Tracheal epithelial cell (primary cell): ENCODE data around the gene ELMO3. TPM values are rescaled to one million over a fixed set of nuclear protein-coding genes. Genes with fewer than 3 reads are reported as not detected.

Source experiments
- total RNA-seq: library from RNA; depleted of rRNA; stranded (reverse); fragments of >200 nt; gene quantifications from 2 replicates; pipeline ENCODE4 v1.2.1, GENCODE V29; 2014

Gene ELMO3
- total RNA-seq, result 43.7 and 49.2 TPM in 2 replicates

GRCh38 chr16:67199011-67199807, at the start of gene ELMO3:
Gene ELMO3 (plus strand): TSS chr16:67199131. CDS start chr16:67199327, 196 bp downstream.

GRCh38 chr16:67150833-67151396, 48.0 kb upstream of the ELMO3 start, which contains the start of gene B3GNT9:
Gene B3GNT9 (minus strand): TSS chr16:67150998. CDS start chr16:67150485, 513 bp downstream.

GRCh38 chr16:67164599-67165061, 34.3 kb upstream of the ELMO3 start, which contains the start of gene HSF4:
Gene HSF4 (plus strand): TSS chr16:67164745. CDS start chr16:67164812, 67 bp downstream.

GRCh38 chr16:67170168-67170948, 28.6 kb upstream of the ELMO3 start, which contains the start of gene NOL3:
Gene NOL3 (plus strand): TSS chr16:67170538.

GRCh38 chr16:67183627-67184452, 15.1 kb upstream of the ELMO3 start, which contains the start of gene MATCAP1:
Gene MATCAP1 (minus strand): TSS chr16:67183963. CDS start chr16:67180610, 3,353 bp downstream.

GRCh38 chr16:67190041-67190440, 8.9 kb upstream of the ELMO3 start, which contains the start of gene EXOC3L1:
Gene EXOC3L1 (minus strand): TSS chr16:67190136. CDS start chr16:67189676, 460 bp downstream.

GRCh38 chr16:67191995-67192681, 6.8 kb upstream of the ELMO3 start, which contains the start of gene E2F4:
Gene E2F4 (plus strand): TSS chr16:67192155. CDS start chr16:67192228, 73 bp downstream.

GRCh38 chr16:67226804-67227566, 28.1 kb downstream of the ELMO3 start, which contains the start of gene TMEM208:
Gene TMEM208 (plus strand): TSS chr16:67227130. CDS start chr16:67227219, 89 bp downstream.

GRCh38 chr16:67247192-67248072, 48.5 kb downstream of the ELMO3 start, which contains the start of gene FHOD1:
Gene FHOD1 (minus strand): TSS chr16:67247481. CDS start chr16:67247410, 71 bp downstream.

GRCh38 chr16:67248401-67249177, 49.7 kb downstream of the ELMO3 start, which contains the start of gene SLC9A5:
Gene SLC9A5 (plus strand): TSS chr16:67248979. CDS start chr16:67249015, 36 bp downstream.

Other genes starting within 250 kb of the ELMO3 start
- gene CES3, start 237.9 kb upstream of the ELMO3 start, total RNA-seq, result 2.7 and 5.3 TPM in 2 replicates
- 1.3 and 2.2 TPM in 2 replicates for gene CES4A, start 210.5 kb upstream of the ELMO3 start, total RNA-seq
- 95.7 and 123 TPM in 2 replicates for gene CBFB, start 170.0 kb upstream of the ELMO3 start, total RNA-seq
- gene PHAF1, start 89.2 kb upstream of the ELMO3 start, total RNA-seq, result 12.1 and 12.5 TPM in 2 replicates
- 8.9 and 15.8 TPM in 2 replicates for gene B3GNT9, start 48.1 kb upstream of the ELMO3 start, total RNA-seq
- 35.4 and 48.2 TPM in 2 replicates for gene TRADD, start 39.2 kb upstream of the ELMO3 start, total RNA-seq
- gene FBXL8, start 39.2 kb upstream of the ELMO3 start, total RNA-seq, result 8.0 and 8.3 TPM in 2 replicates
- gene HSF4, start 34.4 kb upstream of the ELMO3 start, total RNA-seq, result 3.1 and 6.2 TPM in 2 replicates
- 30.1 and 32.4 TPM in 2 replicates for gene NOL3, start 28.6 kb upstream of the ELMO3 start, total RNA-seq
- 3.6 and 3.8 TPM in 2 replicates for gene MATCAP1, start 15.2 kb upstream of the ELMO3 start, total RNA-seq
- not detected in 2 replicates for gene EXOC3L1, start 9.0 kb upstream of the ELMO3 start, total RNA-seq
- gene E2F4, start 7.0 kb upstream of the ELMO3 start, total RNA-seq, result 51.2 and 72.3 TPM in 2 replicates
- 30.4 and 45.8 TPM in 2 replicates for gene TMEM208, start 28.0 kb downstream of the ELMO3 start, total RNA-seq
- gene FHOD1, start 48.4 kb downstream of the ELMO3 start, total RNA-seq, result 4.0 and 4.3 TPM in 2 replicates
- 0.21 and 0.72 TPM in 2 replicates for gene SLC9A5, start 49.8 kb downstream of the ELMO3 start, total RNA-seq
- 16.1 and 21.1 TPM in 2 replicates for gene PLEKHG4, start 80.4 kb downstream of the ELMO3 start, total RNA-seq
- not detected in 2 replicates for gene KCTD19, start 127.6 kb downstream of the ELMO3 start, total RNA-seq
- gene LRRC36, start 127.7 kb downstream of the ELMO3 start, total RNA-seq, result not detected in 2 replicates
- 0.24 and 0.43 TPM in 2 replicates for gene TPPP3, start 194.4 kb downstream of the ELMO3 start, total RNA-seq
- 3.4 and 3.6 TPM in 2 replicates for gene ZDHHC1, start 217.3 kb downstream of the ELMO3 start, total RNA-seq
- 1.9 and 3.8 TPM in 2 replicates for gene HSD11B2, start 232.0 kb downstream of the ELMO3 start, total RNA-seq